Peyer's patch (tissue), 4 donors: ENCODE data around the gene AMBP.

Source experiments
- CTCF ChIP-seq, 6 experiments: fragments of 450-650 bp in 4 of 6; fragments of 200-600 bp in 2 of 6; sonication (generic) in 1 of 6; IDR thresholded peaks; one replicate each; pipeline ENCODE4 v1.5.1; 2017 to 2019; ENCODE audit warnings: antibody characterized with exemption in 6 of 6, mild to moderate bottlenecking in 3 of 6, moderate library complexity in 1 of 6
- POLR2A ChIP-seq, 2 donors: fragments of 450-650 bp; IDR thresholded peaks; one replicate each; pipeline ENCODE4 v1.5.1; 2017; ENCODE audit warnings: antibody characterized with exemption in 2 of 2, mild to moderate bottlenecking in 2 of 2, moderate library complexity in 2 of 2

DNA sequence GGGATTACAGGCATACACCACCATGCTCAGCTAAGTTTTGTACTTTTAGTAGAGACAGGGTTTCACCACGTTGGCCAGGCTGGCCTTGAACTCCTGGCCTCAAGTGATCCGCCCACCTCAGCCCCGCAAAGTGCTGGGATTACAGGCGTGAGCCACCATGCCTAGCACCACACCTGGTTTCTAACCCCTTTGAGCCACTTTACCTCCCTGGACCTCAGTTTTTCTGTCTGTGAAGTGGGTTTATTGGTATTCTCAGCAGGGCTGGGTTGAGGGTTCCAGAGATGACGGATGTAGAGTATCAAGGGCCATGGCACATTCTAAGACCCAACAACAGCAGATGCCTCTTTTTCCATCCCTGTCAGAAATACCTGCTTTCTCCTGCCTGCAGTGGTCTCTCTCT, 38.6 kb downstream of the AMBP start:
- TF ChIP-seq CTCF (IDR thresholded peaks at IDR 0.05) = no peak
- no peak for TF ChIP-seq POLR2A (IDR thresholded peaks at IDR 0.05)
